B cell (primary cell): ENCODE results near the gene CD55. TPM values are rescaled to one million over a fixed set of nuclear protein-coding genes. Genes with fewer than 3 reads are reported as not detected.

ENCODE experiments used
- ATAC-seq: fragments of 200-7000 bp; cut with Tn5 transposase; one replicate; pipeline ENCODE4 v1.10.0; 2021; ENCODE audit warnings: low read depth, mild to moderate bottlenecking, moderate number of reproducible peaks, moderate library complexity
- CTCF ChIA-PET: fragments of 350-600 bp; sonication (Branson Sonifier 250); formaldehyde crosslinking; loops from one replicate; lab custom pipeline; 2021; ENCODE audit warnings: antibody characterized with exemption, inconsistent platforms; lab: Charles Lee
- POLR2A ChIA-PET: fragments of 350-600 bp; sonication (Branson Sonifier 250); formaldehyde crosslinking; loops from one replicate; lab custom pipeline; 2021; ENCODE audit warnings: antibody characterized with exemption; lab: Charles Lee
- DNase-seq: peaks from one replicate; pipeline ENCODE4 v3.0.0; 2013
- H2AFZ ChIP-seq: 2 replicates; pipeline ENCODE4 v1.6.1; 2012; ENCODE audit warnings: mild to moderate bottlenecking, low read depth, low read length; ENCODE audit not compliant: insufficient read depth, poor library complexity, severe bottlenecking
- H3K27ac ChIP-seq, 2 donors: 1 replicate in 1 of 2; 2 replicates in 1 of 2; pipeline ENCODE4 v1.5.1; 2012 to 2013; ENCODE audit warnings: low read length in 2 of 2, mild to moderate bottlenecking in 2 of 2, moderate library complexity in 1 of 2
- H3K27me3 ChIP-seq, 4 experiments: fragments of 200-600 bp in 1 of 4; sonication (generic) in 1 of 4; replicated peaks in 1 of 4; 1 replicate in 2 of 4; 2 replicates in 2 of 4; pipeline versions ENCODE4 v1.6.1 to v1.7.0; 2013 to 2016; ENCODE audit warnings: low read length in 3 of 4, mild to moderate bottlenecking in 2 of 4, mixed read lengths in 1 of 4, moderate library complexity in 1 of 4; ENCODE audit not compliant: insufficient read depth in 4 of 4, control insufficient read depth in 3 of 4; ENCODE audit errors: control extremely low read depth in 1 of 4
- H3K36me3 ChIP-seq, 2 experiments: replicated peaks in 1 of 2; 1 replicate in 1 of 2; 2 replicates in 1 of 2; pipeline versions ENCODE4 v1.6.1 to v1.7.1; 2013; ENCODE audit warnings: low read length in 1 of 2; ENCODE audit not compliant: insufficient read depth in 2 of 2, control insufficient read depth in 1 of 2; ENCODE audit errors: control extremely low read depth in 1 of 2, extremely low read depth in 1 of 2
- H3K4me1 ChIP-seq, 2 donors: fragments of 200-600 bp in 1 of 2; sonication (generic) in 1 of 2; 1 replicate in 1 of 2; 2 replicates in 1 of 2; pipeline versions ENCODE4 v1.5.1 to v1.6.1; 2013 to 2017; ENCODE audit warnings: low read length in 2 of 2; ENCODE audit not compliant: control insufficient read depth in 2 of 2, insufficient read depth in 2 of 2
- H3K4me2 ChIP-seq: replicated peaks from 2 replicates; pipeline ENCODE3; 2012; ENCODE audit warnings: mild to moderate bottlenecking, low read depth, low read length; ENCODE audit not compliant: poor library complexity, severe bottlenecking
- H3K4me3 ChIP-seq, 5 experiments: fragments of 200-600 bp in 1 of 5; sonication (generic) in 1 of 5; 1 replicate in 3 of 5; 2 replicates in 2 of 5; pipeline versions ENCODE4 v1.5.1 to v1.7.0; 2011 to 2016; ENCODE audit warnings: low read length in 4 of 5, mild to moderate bottlenecking in 4 of 5, low read depth in 2 of 5, control low read depth in 1 of 5, moderate library complexity in 1 of 5; ENCODE audit not compliant: insufficient read depth in 1 of 5; ENCODE audit errors: control extremely low read depth in 1 of 5, extremely low read depth in 1 of 5
- H3K79me2 ChIP-seq: fragments of 200-600 bp; sonication (generic); one replicate; pipeline ENCODE4 v1.6.0; 2016; ENCODE audit warnings: low read length; ENCODE audit not compliant: control insufficient read depth, insufficient read depth
- H3K9ac ChIP-seq: fragments of 200-600 bp; sonication (generic); 2 replicates; pipeline ENCODE4 v1.6.1; 2017; ENCODE audit warnings: mild to moderate bottlenecking, low read length, moderate library complexity
- H3K9me3 ChIP-seq, 3 donors: one replicate each; pipeline versions ENCODE4 v1.6.1 to v1.7.1; 2013; ENCODE audit warnings: low read length in 2 of 3; ENCODE audit not compliant: control insufficient read depth in 2 of 3, insufficient read depth in 1 of 3; ENCODE audit errors: control extremely low read depth in 1 of 3
- H4K20me1 ChIP-seq: 2 replicates; pipeline ENCODE4 v1.6.0; 2012; ENCODE audit warnings: mild to moderate bottlenecking, low read length; ENCODE audit not compliant: insufficient read depth, control insufficient read depth, poor library complexity, severe bottlenecking
- H3K27ac Mint-ChIP-seq: one replicate; pipeline ENCODE4 v1.8.0; 2021; ENCODE audit warnings: mixed read lengths
- H3K27me3 Mint-ChIP-seq: one replicate; pipeline ENCODE4 v1.8.0; 2021; ENCODE audit warnings: mixed read lengths
- H3K4me1 Mint-ChIP-seq: one replicate; pipeline ENCODE4 v1.8.0; 2021; ENCODE audit warnings: mixed read lengths
- H3K4me3 Mint-ChIP-seq: one replicate; pipeline ENCODE4 v1.8.0; 2021; ENCODE audit warnings: mixed read lengths
- H3K9me3 Mint-ChIP-seq: one replicate; pipeline ENCODE4 v1.8.0; 2022; ENCODE audit warnings: mixed read lengths; ENCODE audit not compliant: insufficient read depth
- EZH2 ChIP-seq: IDR thresholded peaks from 2 replicates; pipeline ENCODE4 v1.6.1; 2012; ENCODE audit warnings: borderline replicate concordance, low read depth, mild to moderate bottlenecking, moderate library complexity, low read length; ENCODE audit not compliant: insufficient read depth, poor library complexity, severe bottlenecking
- WGBS: methylation state at CpG from one replicate; pipeline ENCODE4 v1.1.5; 2013; ENCODE audit warnings: missing lambda C conversion rate; ENCODE audit not compliant: insufficient coverage; 5-methylcytosine and 5-hydroxymethylcytosine counted together
- intact Hi-C: fragments of 100-400 bp; cut with micrococcal nuclease; formaldehyde crosslinking; loops from one replicate; pipeline ENCODE4 v1.10.0; 2022
- polyA plus RNA-seq: library from polyadenylated mRNA; depleted of rRNA; stranded (reverse); fragments of >200 nt; gene quantifications from 2 replicates; pipeline ENCODE4 v1.2.3, GENCODE V29; 2012
- total RNA-seq, 2 donors: library from RNA; stranded (reverse); fragments of 120-200 nt in 1 of 2; gene quantifications; 1 replicate in 1 of 2; 2 replicates in 1 of 2; pipeline versions ENCODE4 v1.2.3 to v1.2.4, GENCODE V29; 2013 to 2022
- TF ChIP-seq, protein P1 (sequence below): fragments of 200-600 bp; IDR thresholded peaks from one replicate; pipeline ENCODE4 v1.8.0; 2022; ENCODE audit warnings: antibody characterized with exemption, mild to moderate bottlenecking

CD55 gene
- total and polyA plus RNA-seq, 2 donors (not counting 1 experiment from before 2014, with no cell fraction given) = 98.3 to 239 TPM

DNA sequence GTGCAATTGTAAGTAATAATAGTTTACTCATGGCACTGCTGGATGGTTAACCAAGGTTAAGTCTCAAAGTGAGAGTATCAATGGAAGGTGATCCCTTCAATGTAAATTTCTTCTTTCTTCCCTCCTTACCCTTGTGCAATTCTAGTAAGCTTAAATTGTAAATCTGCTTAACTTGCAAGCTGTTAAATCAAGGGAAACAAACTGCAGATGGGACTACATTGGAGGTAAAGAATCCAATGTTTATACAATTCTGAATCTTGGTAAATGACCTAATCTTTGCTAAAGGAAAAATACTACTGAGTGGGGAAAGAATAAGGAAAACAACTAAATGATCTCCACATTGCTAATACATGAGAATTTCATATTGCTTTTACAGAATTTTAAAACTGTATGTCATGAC, 6.7 kb upstream of the CD55 start:
- Mint-ChIP-seq H3K4me1 (peaks cover 36% of the 10 kb centered on the region), H3K27ac (no peak overlapping the region), H3K27me3 (no peaks in the 10 kb centered on the region), H3K9me3 (no peaks in the 10 kb centered on the region), H3K4me3 (no peak overlapping the region)
- intact Hi-C loops = no loop called here
- Histone ChIP-seq H3K27ac (no peak overlapping the region), H3K4me2 (no peak overlapping the region), H3K4me1 (peaks cover 19 to 26% of the 10 kb centered on the region in 2 donors), H3K27me3 (no peaks in the 10 kb centered on the region), H3K9ac (no peak overlapping the region), H2AFZ (no peak overlapping the region), H3K79me2 (no peaks in the 10 kb centered on the region), H3K36me3 (no peaks in the 10 kb centered on the region), H3K9me3 (no peaks in the 10 kb centered on the region), H4K20me1 (no peaks in the 10 kb centered on the region), H3K4me3 (no peak overlapping the region)
- CTCF ChIA-PET = interaction anchor here (0.7 kb wide), 1 partner anchor 20 kb away, joined by 3 read pairs; no protein-coding TSS in a partner anchor
- no peak for DNase-seq
- ATAC-seq = no peak
- POLR2A ChIA-PET = no interaction called here
- TF ChIP-seq, protein P1, sequence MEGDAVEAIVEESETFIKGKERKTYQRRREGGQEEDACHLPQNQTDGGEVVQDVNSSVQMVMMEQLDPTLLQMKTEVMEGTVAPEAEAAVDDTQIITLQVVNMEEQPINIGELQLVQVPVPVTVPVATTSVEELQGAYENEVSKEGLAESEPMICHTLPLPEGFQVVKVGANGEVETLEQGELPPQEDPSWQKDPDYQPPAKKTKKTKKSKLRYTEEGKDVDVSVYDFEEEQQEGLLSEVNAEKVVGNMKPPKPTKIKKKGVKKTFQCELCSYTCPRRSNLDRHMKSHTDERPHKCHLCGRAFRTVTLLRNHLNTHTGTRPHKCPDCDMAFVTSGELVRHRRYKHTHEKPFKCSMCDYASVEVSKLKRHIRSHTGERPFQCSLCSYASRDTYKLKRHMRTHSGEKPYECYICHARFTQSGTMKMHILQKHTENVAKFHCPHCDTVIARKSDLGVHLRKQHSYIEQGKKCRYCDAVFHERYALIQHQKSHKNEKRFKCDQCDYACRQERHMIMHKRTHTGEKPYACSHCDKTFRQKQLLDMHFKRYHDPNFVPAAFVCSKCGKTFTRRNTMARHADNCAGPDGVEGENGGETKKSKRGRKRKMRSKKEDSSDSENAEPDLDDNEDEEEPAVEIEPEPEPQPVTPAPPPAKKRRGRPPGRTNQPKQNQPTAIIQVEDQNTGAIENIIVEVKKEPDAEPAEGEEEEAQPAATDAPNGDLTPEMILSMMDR = no peak
- no peak for TF ChIP-seq EZH2

DNA sequence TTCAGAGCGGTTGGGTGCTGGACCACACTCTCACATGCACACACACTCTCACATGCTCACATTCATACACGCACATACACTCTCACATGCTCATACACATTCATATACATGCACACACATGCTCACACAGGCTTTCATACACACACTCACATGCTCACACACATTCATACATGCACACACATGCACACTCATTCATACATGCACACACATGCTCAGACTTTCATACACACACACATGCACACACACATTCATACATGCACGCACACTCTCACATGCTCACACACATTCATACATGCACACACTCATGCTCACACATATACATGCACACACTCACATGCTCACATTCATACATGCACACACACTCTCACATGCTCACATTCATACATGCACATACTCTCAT, 6.0 kb upstream of the CD55 start:
- POLR2A ChIA-PET = no interaction called here

More for the DNA sequence above, 6.0 kb upstream of the CD55 start:
- Mint-ChIP-seq H3K4me1 (peaks cover 38% of the 10 kb centered on the region), H3K27me3 (no peaks in the 10 kb centered on the region), H3K4me3 (no peak overlapping the region), H3K27ac (no peak overlapping the region), H3K9me3 (no peaks in the 10 kb centered on the region)
- no peaks in the 10 kb centered on the region for H4K20me1 ChIP-seq
- peaks cover 19 to 28% of the 10 kb centered on the region in 2 donors for H3K4me1 ChIP-seq
- H3K36me3 ChIP-seq = no peaks in the 10 kb centered on the region
- no peaks in the 10 kb centered on the region for H3K9me3 ChIP-seq
- no peak overlapping the region for H3K4me2 ChIP-seq
- DNase-seq (no peak), ATAC-seq (no peak)
- 97% methylated on average over 2 of the region's 3 CpGs for WGBS
- intact Hi-C loops = no loop called here
- TF ChIP-seq EZH2 = no peak
- TF ChIP-seq, protein P1 = no peak
- no peak overlapping the region for H3K27ac ChIP-seq
- H3K4me3 ChIP-seq = no peak overlapping the region
- H3K9ac ChIP-seq = no peak overlapping the region
- CTCF ChIA-PET = no interaction called here
- H3K79me2 ChIP-seq = no peaks in the 10 kb centered on the region
- no peak overlapping the region for H2AFZ ChIP-seq
- H3K27me3 ChIP-seq = no peaks in the 10 kb centered on the region
